HS-27A (cell line): ENCODE data around the gene GOLGB1.
A peak's percentile ranks its signal among the peaks of the same experiment; 100 is the strongest.
"Not testable (repeated sequence)": the region's sequence is repeated elsewhere in the genome, so short reads cannot be mapped to it uniquely, and the experiment has no call there.

ENCODE experiments used
- DNase-seq: peaks from one replicate; pipeline ENCODE4 v3.0.0-alpha.2; 2012; ENCODE audit warnings: low read depth, missing footprints

GOLGB1 gene, protein sequence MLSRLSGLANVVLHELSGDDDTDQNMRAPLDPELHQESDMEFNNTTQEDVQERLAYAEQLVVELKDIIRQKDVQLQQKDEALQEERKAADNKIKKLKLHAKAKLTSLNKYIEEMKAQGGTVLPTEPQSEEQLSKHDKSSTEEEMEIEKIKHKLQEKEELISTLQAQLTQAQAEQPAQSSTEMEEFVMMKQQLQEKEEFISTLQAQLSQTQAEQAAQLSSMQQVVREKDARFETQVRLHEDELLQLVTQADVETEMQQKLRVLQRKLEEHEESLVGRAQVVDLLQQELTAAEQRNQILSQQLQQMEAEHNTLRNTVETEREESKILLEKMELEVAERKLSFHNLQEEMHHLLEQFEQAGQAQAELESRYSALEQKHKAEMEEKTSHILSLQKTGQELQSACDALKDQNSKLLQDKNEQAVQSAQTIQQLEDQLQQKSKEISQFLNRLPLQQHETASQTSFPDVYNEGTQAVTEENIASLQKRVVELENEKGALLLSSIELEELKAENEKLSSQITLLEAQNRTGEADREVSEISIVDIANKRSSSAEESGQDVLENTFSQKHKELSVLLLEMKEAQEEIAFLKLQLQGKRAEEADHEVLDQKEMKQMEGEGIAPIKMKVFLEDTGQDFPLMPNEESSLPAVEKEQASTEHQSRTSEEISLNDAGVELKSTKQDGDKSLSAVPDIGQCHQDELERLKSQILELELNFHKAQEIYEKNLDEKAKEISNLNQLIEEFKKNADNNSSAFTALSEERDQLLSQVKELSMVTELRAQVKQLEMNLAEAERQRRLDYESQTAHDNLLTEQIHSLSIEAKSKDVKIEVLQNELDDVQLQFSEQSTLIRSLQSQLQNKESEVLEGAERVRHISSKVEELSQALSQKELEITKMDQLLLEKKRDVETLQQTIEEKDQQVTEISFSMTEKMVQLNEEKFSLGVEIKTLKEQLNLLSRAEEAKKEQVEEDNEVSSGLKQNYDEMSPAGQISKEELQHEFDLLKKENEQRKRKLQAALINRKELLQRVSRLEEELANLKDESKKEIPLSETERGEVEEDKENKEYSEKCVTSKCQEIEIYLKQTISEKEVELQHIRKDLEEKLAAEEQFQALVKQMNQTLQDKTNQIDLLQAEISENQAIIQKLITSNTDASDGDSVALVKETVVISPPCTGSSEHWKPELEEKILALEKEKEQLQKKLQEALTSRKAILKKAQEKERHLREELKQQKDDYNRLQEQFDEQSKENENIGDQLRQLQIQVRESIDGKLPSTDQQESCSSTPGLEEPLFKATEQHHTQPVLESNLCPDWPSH (N-terminal part only)

DNA sequence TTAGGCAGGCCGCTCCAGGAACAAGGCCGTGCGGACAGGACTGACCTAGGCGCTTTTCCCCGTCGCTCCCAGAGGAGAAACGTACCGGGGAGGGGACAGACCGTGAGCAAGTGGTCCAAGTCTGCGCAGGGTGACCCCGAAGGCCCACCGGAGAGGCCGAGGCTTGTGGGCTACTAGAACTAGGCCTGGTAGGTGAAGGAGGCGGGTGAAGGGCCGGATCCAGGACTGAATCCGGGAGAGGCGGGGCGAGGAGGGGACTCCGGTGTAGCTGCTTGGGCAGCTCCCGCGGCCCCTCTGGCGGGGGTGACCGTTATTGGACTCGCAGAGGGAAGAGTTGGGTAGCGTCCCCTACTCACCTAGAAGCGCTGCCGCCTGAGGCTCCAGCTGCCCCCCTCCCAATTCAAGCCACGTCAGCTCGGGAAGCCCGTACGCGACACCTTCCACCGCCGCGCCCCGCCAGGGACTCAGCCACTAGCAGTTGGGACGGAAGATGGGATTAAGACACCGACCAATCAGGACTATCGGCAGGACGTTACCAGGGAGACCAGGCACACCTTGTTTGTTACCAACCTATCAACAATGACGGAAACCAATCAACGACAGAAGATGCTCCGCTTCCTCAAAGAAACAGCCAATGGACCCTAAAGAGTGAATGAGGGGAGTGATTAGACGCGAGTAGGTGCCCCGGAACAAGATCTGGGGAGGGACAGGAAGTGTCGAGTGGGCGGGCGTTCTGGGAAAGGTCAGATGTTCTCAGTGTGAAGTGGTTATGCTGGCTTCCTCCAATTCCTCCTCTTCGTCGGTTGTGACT, at the start of gene GOLGB1:
TSS of gene GOLGB1 (minus strand) at position 466 of the 811 bp plus-strand sequence. CDS start 18,770 bp downstream, outside the sequence.
- peak; percentile 98 for DNase-seq

DNA sequence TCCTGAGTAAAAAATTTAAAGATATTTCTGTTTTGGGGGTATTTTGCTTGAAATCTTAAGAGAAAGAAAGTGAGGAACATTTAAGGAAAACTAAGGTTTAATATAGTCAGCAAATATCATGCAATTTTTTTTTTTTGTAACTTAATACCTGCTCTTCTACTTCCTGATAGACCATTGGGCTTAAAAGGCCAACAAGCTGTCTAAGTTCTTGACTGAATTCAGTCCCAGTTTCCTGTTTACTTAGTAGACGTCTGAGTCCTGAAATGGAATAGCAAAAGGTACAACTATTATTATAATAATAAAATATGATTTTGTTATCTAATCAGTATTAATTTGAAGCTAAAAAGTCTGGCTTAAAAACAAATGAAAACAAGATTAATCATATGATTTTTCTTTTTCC, 47.4 kb upstream of the GOLGB1 start:
- DNase-seq: no peak

DNA sequence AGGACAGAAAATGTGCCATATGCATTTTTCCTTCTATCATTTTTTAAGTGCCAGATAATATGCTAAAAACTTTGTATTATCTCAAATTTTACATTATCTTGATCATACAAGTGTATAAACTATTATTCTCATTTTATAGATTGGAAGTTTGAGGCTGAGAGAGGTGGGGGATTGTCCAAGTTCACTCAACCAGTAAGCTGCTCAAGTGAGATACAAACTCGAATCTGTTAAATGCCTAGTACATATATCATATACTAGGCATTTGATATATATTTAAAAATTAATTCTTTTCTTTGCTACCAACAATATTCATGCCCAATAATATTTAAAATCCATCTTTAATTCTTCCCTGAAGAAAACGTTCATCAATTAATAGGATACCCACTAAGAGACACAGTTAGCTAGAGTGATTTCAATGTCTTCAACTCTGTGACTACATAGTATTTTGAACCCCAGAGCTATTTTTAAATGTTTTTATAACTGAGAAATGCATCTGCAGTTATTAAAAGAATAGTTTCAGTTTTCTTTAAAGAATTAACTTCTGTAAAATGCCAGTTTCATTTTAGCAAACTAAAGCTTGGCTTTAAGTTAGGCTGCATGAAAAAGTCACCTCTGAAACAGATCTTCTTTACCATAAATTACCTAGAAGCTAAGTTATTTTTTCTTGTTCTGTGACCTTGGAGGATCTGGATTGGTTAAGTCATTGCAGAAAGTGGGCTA, 44.9 kb upstream of the GOLGB1 start:
- DNase-seq: no peak

DNA sequence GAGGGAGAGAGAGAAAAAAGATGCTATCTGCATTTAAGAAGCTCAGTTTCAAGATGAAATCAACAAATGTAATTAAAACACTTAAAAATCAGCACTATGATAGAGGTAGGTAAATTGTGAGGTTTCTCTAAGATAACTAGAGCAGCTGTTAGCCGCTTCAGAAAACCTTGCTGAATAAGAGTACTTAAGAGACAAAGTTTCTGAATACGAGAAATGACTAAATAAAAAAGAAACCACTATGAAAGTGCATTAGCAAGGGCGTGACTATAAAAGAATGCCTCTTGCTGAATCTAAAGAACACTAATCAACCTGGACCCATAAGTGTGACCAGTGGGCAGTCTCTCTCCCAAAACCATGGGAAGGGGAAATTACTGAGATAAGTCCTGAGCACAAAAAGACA, 43.5 kb upstream of the GOLGB1 start:
- no peak for DNase-seq

DNA sequence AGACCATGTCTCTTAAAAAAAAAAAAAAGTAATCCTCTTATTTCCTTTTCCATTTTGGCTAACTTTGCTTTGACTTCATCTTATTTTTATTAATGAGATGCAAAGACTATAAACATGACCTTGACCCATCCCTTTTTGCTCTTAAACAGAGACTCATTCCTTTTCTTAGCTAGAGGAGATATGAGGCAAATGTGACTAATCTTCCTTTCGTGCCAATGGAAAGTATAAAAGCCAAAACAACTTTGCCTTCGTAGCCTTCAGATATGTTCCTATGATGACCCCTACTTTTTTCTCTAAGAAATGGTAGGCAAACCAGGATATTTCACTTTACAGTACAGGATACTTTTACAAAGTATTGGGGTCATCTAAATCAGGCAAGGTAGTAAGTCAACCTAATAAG, 36.9 kb upstream of the GOLGB1 start:
- no peak for DNase-seq

DNA sequence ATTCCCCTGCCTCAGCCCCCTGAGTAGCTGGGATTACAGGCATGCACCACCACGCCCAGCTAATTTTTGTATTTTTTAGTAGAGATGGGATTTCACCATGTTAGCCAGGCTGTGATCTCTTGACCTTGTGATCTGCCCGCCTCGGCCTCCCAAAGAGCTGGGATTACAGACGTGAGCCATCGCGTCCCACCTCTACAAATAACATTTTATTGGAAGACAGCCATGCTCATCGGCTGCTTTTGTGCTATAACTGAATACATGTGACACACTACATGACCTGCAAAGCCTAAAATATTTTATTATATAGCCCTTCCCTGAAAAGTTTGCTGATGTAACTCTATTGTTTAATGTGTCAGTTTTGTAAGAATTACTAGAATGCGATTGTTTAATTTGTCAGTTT, 33.2 kb upstream of the GOLGB1 start:
- DNase-seq: not testable (repeated sequence)

DNA sequence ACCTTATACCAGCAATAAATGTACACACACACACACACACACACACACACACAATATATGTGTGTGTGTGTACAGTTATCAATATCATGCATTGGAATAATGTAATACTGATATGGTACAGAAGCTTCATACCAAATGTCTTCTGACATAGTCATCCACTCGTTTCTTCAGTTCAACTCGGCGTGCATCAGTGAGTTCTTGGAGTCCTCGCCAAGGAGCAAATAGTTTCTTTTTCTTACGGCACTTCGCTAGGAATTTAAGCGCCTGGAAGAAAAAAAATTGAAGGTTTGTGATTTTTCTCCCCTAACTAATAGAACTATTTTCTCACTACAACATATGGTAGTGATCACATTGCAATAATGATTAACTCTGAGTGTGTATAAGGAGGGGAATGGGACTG, 32.1 kb upstream of the GOLGB1 start:
- no peak for DNase-seq

DNA sequence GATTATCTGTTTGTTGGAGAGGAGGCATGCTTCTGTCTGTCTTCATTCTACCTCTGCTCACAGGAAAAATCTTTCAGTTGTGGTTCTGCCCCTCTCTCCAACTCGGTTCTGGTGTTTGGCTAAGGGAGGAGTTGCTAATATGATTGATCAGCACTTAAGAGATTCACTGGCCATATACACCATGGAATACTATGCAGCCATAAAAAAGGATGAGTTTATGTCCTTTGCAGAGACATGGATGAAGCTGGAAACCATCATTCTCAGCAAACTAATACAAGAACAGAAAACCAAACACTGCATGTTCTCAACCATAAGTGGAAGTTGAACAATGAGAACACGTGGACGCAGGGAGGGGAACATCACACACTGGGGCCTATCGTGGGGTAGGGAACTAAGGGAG, 25.6 kb upstream of the GOLGB1 start:
- not testable (repeated sequence) for DNase-seq

DNA sequence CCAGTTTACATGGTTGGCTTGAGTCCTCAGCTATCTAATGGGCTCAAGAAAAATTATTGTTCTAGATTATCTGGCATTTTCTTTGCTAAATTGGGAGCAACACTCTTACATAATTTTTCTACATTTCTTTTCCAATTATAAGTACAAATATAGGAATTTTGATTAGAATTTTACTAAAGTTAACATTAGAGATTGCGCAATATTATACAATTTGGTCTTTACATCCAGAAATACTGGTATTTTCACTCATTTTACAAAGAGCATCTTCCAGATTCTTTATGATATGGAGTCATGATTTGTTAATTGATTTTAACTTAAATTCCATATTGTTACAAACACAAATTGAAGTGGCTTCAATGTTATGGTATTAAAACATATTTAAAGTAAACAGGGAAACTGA, 19.7 kb upstream of the GOLGB1 start:
- no peak for DNase-seq

DNA sequence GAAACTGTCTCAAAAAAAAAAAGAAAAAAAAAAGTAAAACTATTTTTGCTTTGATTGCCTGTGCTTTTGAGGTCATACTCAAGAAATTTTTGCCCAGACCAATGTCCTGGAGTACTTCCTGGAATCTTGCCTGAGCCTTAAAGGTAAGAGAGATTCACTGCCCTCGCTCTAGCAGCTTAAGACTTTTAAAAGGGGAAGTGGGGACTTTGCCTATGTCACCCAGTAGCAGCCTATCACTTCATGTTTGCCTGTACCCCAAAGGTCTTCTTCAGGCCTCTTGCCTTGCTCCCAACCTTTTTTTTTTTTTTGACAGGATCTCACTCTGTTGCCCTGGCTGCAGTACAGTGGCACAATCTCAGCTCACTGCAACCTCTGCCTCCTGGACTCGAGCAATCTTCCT, 18.9 kb upstream of the GOLGB1 start:
- no peak for DNase-seq

DNA sequence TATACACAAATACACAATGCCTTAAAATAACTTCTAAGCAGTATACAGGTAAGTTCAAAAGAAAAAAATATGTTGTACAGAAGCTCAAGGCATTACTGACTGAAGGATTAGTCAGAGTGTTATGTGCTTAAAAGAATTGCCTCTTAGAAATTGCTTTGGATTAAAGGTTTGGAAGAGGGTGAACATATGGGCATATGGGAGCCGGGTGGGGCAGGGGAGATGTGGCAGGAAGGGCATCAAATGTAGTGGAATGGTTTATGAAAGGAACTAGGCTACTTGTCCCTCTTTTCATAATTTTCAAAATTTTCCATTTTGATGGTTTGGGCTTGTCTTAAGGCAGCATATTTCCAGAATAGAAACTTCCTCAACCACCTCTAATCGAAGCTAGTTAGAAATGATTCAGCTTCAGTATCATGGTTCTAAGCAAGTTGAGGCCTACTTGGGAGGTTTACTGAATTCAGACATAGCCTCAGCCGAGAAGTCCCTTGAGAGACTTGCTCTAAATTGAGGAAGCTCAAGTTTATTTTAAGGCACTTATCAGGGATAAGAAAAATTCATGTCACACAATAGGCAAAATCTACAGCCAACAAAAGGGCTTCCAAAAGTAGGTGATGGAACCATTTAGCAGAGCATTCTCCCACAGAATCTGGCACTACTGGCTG, 10.1 kb upstream of the GOLGB1 start:
- DNase-seq: no peak

DNA sequence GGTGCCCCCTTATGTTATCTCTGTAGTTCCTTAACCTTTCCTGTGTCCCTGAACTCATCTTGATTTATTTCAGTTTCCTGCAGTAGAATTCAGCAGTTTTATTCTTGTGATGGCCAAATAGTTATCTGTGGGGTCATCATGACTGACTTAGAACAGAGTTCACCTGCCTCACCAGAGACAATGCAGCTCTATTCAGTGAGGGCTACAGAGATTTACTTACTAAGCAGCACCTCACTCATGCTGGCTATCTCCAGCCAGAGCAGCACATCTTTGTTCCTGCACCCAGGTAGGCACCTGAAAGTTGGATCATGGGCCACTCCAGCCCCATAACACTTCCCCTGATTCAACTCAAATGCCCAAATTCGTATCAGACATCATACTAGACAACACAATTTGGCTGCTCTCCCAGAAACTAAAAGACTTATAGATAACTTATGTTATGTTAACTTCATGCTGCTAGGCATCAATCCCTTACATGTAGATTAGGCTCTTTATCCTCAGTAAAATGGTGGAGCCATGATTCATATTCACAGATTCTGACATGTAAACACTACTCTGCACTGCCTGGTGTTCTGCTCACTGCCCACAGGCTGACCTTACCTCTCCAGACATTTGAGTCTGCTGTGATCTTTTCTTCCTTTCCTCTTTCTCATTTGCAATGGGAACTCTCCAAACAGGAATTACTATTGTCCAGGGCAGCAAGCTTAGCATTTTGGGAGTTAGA, 9.3 kb upstream of the GOLGB1 start:
- no peak for DNase-seq

DNA sequence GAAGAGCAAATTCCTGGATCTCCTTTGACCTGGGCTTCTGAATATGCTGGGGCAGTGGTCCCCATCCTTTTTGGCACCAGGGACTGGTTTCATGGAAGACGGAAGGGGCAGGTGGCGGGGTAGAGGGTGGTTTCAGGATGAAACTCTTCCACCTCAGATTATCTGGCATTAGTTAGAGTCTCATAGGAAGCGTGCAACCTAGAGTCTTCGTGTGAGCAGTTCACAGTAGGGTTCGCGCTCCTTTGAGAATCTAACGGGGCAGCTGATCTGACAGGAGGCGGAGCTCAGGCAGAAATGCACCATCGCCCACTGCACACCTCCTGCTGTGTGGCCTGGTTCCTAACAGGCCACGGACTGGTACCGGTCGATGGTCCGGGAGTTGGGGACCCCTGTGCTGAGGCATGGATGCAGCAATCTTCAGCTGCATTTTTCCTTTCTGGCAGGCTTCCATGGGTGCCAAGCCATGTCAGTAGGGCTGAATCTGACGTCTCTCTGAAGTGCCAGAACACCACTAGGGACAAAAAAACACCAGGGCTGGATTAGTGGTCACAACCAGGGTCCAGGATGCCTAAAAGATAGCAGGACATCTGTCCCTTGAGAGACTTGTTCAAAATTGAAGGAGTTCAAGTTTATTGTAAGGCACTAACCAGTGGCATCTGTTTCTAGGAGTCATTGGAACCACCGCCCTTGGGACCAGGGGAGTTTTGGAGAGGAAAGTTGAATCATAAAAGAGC, 8.4 kb upstream of the GOLGB1 start:
- no peak for DNase-seq

DNA sequence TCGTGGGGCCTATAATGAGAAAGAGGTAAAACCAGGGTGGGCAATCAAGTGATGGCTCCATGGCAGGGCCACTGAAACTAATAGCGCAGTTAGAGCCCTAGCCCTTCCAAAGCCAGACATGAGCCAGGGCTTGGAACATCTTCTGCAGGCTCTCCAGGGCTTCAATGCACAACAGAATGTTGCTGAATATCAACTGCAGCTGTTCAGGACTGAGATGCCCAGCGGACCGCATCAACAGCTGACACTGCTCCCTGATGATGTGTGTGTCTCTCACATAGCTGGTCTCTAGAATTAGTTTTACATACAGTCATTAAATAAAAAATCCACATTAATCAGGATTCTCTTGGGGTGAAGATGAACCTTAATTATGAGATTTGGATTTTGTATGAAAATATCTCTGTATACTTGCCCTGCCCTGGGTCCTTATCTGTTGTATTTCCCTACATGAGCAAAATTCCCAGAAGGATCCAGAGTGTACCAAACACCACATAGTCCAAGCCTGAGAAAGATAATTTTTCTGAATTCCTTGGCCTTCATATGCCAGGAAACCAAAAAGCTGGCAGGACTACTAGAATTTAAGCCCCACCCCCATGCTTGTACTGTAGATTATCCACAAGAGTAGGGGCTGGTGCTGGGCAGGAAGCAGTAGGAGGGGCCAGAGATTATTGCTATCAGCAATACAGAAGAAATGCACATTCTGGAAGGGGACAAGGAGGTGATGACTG, 7.7 kb upstream of the GOLGB1 start:
- no peak for DNase-seq

DNA sequence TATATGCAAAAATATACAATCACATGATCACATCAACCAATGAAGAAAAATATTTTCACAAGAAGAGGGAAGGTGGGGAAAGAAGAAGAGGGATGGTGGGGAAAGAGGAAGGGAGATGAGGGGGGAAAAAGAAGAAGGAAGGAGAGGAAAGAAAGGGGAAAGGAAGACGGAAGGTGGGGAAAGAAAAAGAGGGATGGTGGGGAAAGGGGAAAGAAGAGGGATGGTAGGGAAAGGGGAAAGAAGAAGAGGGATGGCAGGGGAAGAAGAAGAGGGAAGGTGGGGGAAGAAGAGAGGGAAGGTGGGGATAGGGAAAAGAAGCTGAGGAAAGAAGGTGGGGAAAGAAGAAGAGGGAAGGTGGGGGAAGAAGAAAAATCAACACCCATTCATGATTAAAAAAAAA, 3.2 kb upstream of the GOLGB1 start:
- no peak for DNase-seq

DNA sequence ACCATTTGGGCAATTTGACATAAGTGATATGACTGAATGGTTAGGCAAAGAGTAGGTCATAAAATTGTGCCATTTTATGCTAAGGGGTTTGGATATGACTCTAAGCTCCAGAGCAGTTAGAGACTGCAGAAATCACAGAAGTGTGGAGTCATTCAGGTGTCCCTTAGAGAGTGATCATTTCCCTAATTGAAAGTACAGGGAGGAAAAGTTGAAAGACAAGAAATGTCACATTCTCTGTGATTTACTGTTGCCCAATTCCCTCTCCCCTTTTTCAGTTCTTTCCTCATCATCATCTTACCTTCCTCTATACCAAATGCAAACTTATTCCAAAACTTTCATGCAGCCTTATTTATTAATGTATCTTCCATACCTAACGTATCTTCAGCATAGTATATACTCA, 2.7 kb upstream of the GOLGB1 start:
- DNase-seq: no peak

DNA sequence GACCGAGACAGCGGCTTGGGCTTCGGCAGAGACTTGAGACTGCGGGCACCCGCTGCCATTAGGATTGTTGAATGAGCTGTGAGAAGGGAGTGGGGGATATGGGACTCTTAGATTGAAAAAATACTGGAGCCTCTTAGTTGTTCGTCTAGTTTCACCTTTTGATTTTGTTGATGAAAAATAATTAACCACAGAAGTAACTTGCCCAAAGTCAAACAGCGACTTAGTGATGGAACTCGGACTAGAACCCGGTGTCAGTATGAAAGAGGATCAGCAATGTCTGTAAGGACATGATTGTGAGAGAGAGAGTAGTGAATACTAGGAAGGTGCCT, 510 bp upstream of the GOLGB1 start:
- no peak for DNase-seq

DNA sequence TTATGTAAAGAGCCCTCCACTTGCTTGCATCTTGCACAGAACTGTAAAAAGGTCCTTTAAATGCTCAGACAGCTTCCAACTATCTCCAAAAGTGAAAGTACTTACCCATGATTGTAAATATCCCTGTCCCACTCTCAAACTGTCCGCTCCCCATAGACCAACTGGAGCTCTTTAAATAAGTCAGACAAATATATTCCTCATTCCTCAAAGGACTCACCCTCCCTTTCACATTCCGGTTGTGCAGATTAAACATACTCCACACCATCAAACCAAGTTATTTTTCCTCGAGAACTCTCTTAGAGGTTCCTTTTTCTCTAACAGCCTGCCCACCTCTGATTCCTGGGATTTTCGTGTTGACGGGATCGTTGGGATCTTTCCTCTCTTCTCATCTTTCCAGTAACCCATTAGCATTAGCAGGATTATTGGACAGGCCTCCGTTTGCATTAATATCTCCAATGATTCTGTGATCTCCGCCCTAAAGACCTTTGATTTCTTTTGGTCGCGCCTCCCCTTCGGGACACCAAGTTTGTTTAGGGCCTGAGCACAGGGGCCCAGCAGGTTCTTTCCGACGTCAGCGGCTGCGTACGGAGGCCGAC, 763 bp downstream of the GOLGB1 start:
- no peak for DNase-seq
